ENCODE data around the gene MYH3.

MYH3 gene

DNA sequence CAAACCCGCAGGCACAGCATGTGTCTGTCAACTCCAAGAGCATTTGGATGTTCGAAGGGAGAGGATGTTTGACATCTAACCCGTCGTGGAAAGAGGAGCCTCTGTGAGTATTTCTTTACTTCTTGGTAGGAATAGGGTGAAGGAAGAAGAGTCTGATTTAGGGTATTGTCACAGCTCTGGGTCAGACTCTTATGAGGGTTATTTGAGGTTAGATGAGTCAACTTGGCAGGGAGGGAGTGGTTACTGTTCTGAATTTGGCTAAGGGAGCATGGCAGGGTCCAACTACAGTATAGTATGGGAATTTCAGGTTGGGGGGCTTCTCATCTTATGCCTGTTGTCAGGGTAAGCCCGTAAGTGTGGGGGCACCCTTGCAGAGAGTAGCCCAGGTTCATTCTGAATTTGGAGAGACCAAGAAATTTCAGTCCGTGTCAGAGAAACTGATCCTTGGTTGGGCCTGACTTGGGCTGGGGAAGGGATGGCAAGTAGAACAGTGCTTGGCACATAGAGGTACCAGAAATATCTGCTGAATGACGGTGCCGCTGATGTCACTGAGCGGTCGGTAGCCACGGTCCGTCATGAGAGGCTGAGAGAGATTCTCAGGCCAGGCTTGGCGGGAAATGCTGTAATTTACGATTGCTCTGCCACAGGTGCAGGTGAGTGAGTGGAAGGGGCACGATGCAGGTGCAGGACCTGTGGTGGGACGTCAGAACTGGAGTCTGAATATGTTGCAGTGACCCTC, 43.2 kb downstream of the MYH3 start:
- DNase-seq = no peak

DNA sequence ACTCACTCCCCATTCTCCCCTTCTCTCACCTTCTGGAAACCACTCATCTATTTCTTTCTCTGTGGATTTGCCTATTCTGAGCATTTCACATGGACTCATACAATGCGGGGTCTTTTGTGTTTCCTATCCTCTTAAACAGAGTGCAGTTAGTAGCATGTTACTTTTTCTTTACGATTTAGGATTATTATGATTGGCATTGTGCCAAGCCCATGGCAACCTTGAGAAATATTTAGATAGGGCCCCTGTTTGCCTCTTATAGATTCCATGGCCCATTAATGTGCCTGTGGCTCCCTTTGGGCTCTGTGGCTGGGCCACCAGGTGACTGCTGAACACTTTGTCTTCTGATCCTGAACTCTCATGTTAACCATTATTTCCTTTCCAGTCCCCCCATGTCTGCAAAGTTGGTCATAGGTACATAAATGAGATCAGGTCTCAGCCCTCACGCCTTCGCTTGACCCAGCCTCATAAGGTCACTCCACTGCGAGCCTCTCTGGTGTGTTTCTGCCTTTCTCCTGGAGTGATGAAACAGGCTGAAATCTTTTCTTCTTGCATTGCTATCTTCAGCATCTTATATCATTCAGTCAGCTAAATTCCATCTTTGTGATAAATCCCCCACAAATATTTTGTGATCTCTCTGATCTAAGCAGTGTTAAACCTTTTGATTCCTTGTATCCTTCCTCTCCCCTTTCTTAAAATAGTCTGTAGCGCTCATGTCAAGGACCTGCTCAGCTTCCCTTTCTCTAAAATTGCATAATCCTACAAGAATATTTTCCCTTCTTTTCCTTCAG, 44.0 kb downstream of the MYH3 start:
- DNase-seq = no peak

DNA sequence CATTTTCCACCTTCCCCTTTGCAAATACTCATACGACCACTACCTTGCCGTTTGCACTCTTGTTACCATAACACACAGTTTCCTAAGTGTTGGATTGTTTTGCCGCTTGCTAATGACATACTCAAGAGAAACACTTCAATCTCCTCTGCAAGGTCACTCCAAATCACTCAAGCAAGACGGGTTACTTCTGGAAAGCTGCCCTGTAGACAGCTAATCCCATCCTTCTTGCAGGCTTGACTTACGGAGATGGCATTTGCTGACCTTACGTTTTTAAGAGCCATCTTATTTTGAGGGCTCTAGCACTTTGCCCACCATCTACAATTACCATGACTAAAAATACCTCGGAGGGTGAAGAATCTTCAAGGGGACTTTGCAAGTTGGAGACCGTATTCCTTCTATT, 46.2 kb downstream of the MYH3 start:
- DNase-seq = peak; percentile 41

DNA sequence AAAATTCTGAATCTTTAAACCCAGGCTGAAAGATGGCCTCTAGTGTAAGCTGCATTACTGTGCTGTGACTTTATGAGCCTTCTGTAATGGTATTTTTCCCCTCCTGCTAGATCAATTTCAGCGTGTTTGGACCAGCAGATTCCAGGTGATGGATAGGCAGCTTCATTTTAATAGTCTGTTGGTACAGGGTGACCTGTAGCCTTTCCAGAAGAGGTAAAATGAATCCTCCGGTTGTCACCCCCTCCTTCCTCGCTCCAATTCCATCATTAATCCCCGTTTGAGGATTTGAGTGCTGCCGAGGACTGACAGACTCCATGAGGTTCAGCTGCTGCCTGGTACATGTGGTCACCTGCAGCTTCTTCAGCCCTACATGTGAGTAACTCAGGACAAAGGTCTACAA, 48.9 kb downstream of the MYH3 start:
- no peak for DNase-seq

DNA sequence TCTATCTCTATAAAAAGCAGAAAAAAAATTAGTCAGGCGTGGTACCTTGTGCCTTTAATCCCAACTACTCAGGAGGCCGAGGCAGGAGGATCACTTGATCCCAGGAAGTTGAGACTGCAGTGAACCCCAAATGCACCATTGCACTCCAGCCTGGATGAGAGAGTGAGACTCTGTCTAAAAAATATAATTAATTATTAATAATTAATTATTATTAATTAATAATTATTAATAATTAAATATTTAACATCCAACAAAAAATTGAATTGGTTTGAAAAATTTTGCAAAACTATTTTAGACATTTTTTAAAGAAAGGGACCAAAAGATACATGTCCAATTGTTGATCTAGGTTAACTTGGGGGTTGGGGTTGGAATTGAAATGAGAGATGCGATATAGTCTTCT, 51.0 kb downstream of the MYH3 start:
- no peak for DNase-seq

DNA sequence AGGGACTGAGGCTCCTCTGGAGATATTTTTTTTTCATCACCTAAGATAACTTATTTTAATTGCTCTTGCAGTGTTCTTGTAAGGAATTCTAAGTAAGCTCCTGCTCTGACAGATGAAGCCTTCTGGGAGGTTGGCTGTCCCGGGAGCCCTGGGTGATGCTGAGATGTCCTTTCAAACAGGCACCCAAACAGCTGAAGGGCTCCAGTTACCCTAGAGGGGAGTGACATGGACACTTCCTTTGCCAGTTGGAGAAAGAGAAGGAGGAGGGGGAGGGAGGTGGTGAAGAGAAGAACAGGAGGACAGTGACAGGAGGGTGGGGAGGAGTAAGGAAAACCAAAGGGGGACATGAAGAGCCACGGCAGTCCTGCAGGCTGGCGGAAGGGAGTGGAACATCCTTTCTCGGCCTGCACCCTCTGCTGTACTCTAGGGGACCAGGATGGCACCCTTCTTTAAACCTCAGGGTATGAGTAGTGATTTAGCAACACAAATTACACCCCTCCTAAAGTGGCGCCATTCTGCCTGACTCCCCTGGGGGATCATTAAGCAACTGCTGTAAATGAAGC, 51.8 kb downstream of the MYH3 start:
- no peak for DNase-seq

DNA sequence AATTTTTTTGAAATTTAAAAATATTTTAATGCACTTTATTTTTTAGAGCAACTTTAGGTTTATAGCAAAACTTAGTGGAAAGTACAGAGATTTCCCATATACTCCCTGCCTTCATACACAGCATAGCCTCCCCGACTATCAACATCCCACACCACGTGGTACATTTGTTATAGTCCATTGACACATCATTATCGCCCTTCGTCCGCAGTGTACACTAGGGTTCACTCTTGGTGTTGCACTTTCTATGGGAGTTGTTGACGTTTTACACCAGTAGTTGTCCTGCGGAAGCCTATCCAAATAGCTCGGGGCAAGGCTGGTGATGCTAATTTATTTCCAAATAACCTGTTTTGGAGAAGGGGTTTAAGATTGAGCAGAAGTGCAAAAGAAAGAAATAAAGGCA, 52.6 kb downstream of the MYH3 start:
- no peak for DNase-seq

DNA sequence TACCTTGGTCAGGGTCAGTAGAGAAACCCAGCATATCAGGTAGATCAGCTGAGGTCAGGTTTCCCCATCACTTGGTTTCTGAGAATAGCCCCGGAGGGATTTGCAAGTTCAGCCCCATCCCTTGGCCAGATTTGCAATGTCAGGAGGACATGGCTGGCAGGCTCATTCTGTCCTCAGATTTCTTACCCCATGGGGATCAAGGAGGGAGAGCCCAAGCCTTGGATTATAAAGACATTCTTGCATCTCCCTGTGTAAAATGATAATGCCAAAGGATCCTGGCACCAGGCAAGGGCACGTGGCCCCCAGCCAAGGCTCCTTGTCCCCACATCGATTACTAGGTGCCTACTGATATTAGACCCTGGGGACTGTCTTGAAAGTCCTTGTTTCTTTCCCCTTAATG, 53.2 kb downstream of the MYH3 start:
- DNase-seq = no peak

DNA sequence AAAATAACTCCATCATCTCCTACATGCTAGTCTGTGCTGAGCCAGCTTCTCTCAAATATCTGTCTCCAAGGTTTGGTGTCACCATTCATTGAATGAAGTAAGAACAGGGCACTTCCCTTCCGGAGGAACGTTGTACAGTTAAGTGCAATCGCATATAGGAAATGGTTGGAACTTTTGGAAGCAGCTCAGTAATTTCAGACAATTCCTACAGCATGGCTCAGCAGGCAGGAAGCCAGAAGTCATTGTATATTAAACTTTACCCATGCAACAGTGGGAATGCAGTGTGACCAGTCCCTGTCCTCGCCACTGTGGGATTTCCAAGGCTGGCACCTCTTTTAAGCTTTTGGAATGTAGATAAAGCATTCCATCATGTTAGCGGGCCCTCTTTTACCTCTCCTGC, 56.5 kb downstream of the MYH3 start:
- DNase-seq = no peak

DNA sequence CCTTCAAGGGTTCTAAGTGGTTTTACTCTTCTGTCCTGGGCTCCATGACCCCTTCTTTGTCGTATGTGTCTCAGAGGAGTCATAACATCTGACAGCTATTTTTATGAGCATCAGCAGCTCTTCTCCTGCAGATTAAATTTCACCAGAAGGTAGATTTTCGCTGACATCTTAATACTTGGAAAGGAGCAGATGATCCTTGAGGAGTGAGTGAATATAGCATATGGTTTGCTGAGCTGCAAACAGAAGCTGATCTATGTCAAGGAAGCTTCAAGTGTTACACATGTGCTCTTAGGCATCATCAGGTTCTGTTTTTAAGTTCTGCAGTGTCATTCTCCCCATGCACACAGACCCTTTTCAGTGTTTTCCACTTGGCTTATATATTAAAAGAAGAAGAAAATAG, 58.5 kb downstream of the MYH3 start:
- DNase-seq = no peak

DNA sequence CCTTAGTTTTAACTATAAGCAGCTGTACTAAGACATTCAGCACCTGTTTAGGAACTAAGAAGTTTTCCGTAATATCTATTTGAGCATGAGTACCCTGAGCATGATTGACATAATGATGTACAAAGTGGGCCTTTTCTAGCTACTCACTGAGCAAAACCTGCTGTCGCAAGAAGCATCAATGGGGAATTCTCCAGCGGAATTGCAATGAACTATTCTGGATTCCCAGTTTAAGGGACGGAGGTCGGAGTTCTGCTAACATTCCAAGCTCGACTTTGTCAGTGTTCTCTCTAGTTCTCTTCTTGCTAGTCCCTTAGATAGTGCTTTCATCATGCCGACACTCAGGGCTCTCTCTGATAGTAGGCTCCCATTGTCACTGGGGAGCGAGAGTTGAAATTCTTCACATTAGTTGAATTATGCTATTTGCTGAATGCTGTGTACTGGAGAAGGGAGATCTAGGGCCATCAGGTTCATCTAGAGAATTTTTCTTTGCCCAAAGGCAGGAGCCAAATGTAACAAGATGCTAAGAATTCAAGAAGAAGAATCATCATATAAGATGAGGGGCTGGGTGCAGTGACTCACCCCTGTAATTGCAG, 67.5 kb downstream of the MYH3 start:
- no peak for DNase-seq

DNA sequence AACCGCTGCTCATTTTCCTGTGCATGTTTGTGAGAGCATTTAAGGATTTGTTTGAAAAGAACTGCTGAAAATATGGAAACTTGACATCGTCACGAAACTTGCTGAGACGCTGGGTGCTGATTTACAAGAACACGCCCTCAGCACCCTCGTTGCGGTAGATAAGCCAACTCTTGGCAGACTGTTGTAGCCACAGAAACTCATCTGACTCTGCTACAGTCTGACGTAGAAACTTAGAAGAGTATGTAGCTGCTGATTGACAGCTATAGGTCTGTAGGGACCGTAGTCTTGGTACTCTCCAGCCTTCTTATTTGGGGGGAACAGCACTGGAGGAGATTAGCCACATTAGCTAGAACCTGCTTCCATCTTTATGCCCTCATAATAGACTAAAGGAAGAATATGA, 71.6 kb downstream of the MYH3 start:
- DNase-seq = no peak

DNA sequence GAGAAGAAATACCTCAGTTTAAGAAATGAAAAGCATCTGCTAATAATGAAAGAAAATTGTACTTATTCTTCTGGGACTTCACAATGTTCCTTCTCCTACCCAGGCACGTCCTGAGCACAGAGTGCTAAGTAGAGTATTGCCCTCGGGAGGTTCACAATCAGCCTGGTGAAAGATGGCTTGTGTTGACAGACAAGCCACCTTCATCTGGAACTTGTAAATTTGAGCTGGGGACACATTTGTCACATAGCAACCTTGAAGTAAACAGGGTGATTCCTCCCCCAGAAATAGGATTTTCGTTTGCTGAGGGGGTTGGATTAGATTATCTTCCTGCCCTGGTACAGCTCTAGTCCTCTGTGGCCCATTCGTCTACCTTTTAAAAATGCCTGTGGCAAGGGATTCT, 73.3 kb downstream of the MYH3 start:
- no peak for DNase-seq

DNA sequence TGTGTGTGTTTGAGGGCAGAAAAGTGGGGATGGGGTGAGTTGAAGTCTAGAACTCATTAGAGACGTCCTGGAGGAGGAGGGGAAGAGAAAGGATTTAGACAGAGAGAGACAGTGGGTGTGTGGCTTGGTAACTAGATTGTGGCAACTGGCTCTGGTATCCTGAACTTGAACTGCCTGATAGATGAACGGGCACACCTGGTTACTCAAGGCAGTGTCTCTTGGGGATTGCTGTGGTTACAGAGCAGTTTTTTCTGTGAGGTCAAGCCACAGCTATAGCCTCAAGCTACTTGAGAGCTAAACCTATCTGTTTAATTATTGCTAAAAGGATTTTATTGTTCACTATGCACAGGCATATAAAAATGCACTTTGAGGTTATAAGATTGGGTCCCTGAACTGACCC, 77.8 kb downstream of the MYH3 start:
- DNase-seq = no peak
